ENCODE results near the gene CSKMT.
"Not testable (repeated sequence)": the region's sequence is repeated elsewhere in the genome, so short reads cannot be mapped to it uniquely, and the experiment has no call there.

Gene CSKMT

GRCh38 chr11:62689421-62690183 is 24.5 kb downstream of the CSKMT start, which contains the start of gene LRRN4CL:
LRRN4CL (minus strand) TSS chr11:62689530; CDS start chr11:62688508, 1,022 bp downstream.
- DNase-seq = no peak

GRCh38 chr11:62693624-62694023 is 28.5 kb downstream of the CSKMT start:
- DNase-seq = not testable (repeated sequence)

GRCh38 chr11:62694455-62695167 is 29.5 kb downstream of the CSKMT start:
- DNase-seq = peak; percentile 77

- peak; percentile 30 for DNase-seq
These were observed 37.1 kb downstream of the CSKMT start for GRCh38 chr11:62702246-62702645.

GRCh38 chr11:62703921-62704320 is 38.8 kb downstream of the CSKMT start:
- not testable (repeated sequence) for DNase-seq

- no peak for DNase-seq
These were observed 40.3 kb downstream of the CSKMT start for GRCh38 chr11:62705413-62705812.

- peak; percentile 94 for DNase-seq
These were observed 41.1 kb downstream of the CSKMT start for GRCh38 chr11:62705880-62706849.

- DNase-seq = no peak
These were observed 41.7 kb downstream of the CSKMT start for GRCh38 chr11:62706850-62707247.

GRCh38 chr11:62707277-62707861 is 42.3 kb downstream of the CSKMT start, which contains the start of the genes BSCL2 and GNG3:
BSCL2 (minus strand) TSS chr11:62707424; CDS start chr11:62707195, 229 bp downstream.
GNG3 (plus strand) TSS chr11:62707676; CDS start chr11:62708296, 620 bp downstream.
- no peak for DNase-seq

- no peak for DNase-seq
These were observed 43.3 kb downstream of the CSKMT start for GRCh38 chr11:62708392-62708791.

GRCh38 chr11:62708793-62709192 is 43.7 kb downstream of the CSKMT start:
- peak; percentile 55 for DNase-seq

- DNase-seq = peak; percentile 98
These were observed 44.3 kb downstream of the CSKMT start for GRCh38 chr11:62709247-62710000.

- no peak for DNase-seq
These were observed 44.9 kb downstream of the CSKMT start for GRCh38 chr11:62710001-62710345.

- no peak for DNase-seq
These were observed 47.2 kb downstream of the CSKMT start for GRCh38 chr11:62712276-62712812.

GRCh38 chr11:62712861-62713260 is 47.7 kb downstream of the CSKMT start:
- no peak for DNase-seq

GRCh38 chr11:62713343-62713742 is 48.2 kb downstream of the CSKMT start:
- no peak for DNase-seq

GRCh38 chr11:62715150-62716130 is 50.3 kb downstream of the CSKMT start:
- no peak for DNase-seq

- no peak for DNase-seq
These were observed 51.1 kb downstream of the CSKMT start for GRCh38 chr11:62716206-62716605.

GRCh38 chr11:62716816-62717215 is 51.7 kb downstream of the CSKMT start:
- DNase-seq = no peak
